Heart left ventricle (tissue), 13 donors: ENCODE results near the gene MPPED1.

Source experiments
- POLR2A ChIP-seq, 2 donors: fragments of 450-650 bp; IDR thresholded peaks; one replicate each; pipeline ENCODE4 v1.6.1; 2017; ENCODE audit warnings: antibody characterized with exemption in 2 of 2, mild to moderate bottlenecking in 2 of 2, moderate library complexity in 2 of 2
- TF ChIP-seq, protein P1 (sequence below), 12 donors: fragments of 200-600 bp; sonication (generic) in 4 of 12; IDR thresholded peaks; one replicate each; pipeline versions ENCODE4 v1.5.0 to v1.8.0; 2018 to 2022; ENCODE audit warnings: antibody characterized with exemption in 12 of 12, mild to moderate bottlenecking in 5 of 12
- donor health status: ischemic (EF 13 %, LVEDD 7.1; RV severe dilation, severe dysfunction).
- donor health status: DM: no; HTN: yes; CAD: no.
- donor health status: DM: no; HTN: no; CAD: no.
- donor health status: ischemic (EF 25% LVEDD 6.9; RV normal size, moderate dysfunction).
- donor health status: ischemic (EF 25% LVEDD 5.7; RV mildly dilated, moderate dysfunction).
- donor health status: ischemic (EF 35%, LVEDD 5.7; RV mildly dilated, moderate dysfunction).
- donor health status: nonischemic (EF 11% LVEDD 7.7; RV severe dilation, severe dysfunction).
- donor health status: DM: yes; HTN: yes; CAD: no.
- donor health status: PGD.
- donor health status: ischemic (EF 29% LVEDD 5.4; RV normal size, mild dysfunction).
- donor health status: nonischemic (EF 23%, LVEDD 6.1; RV moderate dilation, normal function).

DNA sequence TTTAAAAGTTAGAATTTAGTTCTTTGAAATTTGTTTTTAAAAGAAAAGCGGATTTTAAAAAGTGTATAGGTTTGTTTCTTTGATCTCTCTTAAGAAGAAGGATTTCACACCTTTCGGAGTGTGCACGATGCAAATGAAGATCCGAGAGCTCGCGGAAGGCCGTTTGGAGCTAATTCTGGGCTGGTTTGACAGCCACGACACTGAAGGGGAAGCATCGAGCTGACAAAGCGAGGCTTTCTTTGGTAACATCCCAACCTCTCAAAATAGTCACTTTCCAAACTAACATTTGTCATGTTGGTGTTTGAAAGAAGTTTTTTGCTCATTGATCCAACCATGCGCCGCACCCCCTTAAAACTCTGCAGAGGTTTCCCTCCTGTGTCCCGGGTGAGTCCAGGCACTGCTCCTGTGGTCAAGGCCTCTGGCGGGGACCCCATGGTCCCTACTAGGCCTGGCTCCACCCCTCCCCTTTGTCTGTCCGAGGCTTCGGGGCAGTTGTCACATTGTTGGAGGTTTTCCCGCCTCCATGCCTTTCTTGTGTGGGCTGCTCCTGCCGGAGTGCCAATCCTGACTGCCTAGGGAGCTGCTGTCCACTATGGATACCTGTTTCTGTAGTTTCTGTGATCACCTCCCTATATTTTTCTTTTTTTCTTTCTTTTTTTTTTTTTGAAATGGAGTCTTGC is 39.7 kb downstream of the MPPED1 start:
- TF ChIP-seq, protein P1, sequence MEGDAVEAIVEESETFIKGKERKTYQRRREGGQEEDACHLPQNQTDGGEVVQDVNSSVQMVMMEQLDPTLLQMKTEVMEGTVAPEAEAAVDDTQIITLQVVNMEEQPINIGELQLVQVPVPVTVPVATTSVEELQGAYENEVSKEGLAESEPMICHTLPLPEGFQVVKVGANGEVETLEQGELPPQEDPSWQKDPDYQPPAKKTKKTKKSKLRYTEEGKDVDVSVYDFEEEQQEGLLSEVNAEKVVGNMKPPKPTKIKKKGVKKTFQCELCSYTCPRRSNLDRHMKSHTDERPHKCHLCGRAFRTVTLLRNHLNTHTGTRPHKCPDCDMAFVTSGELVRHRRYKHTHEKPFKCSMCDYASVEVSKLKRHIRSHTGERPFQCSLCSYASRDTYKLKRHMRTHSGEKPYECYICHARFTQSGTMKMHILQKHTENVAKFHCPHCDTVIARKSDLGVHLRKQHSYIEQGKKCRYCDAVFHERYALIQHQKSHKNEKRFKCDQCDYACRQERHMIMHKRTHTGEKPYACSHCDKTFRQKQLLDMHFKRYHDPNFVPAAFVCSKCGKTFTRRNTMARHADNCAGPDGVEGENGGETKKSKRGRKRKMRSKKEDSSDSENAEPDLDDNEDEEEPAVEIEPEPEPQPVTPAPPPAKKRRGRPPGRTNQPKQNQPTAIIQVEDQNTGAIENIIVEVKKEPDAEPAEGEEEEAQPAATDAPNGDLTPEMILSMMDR (IDR thresholded peaks at IDR 0.05) = no peak
- no peak for TF ChIP-seq POLR2A (IDR thresholded peaks at IDR 0.05)
